ENCODE data around the gene HMX1.

The HMX1 gene

GRCh38 chr4:8878421-8878820 is 6.8 kb upstream of the HMX1 start:
- no peak overlapping the region for H3K9ac ChIP-seq (ENCODE audit: low read length)
- no peak overlapping the region for H3K4me3 ChIP-seq (ENCODE audit: low read length)
- H3K36me3 ChIP-seq (ENCODE audit: control insufficient read depth, insufficient read depth, low read length) = no peaks in the 10 kb centered on the region
- H3K9me3 ChIP-seq (ENCODE audit: control insufficient read depth, low read length) = no peaks in the 10 kb centered on the region
- H3K27me3 ChIP-seq (ENCODE audit: control insufficient read depth, insufficient read depth, low read length) = peaks cover 60% of the 10 kb centered on the region
- no peaks in the 10 kb centered on the region for H3K4me1 ChIP-seq (ENCODE audit: control insufficient read depth, insufficient read depth, low read length)

GRCh38 chr4:8877780-8878040 is 6.1 kb upstream of the HMX1 start:
- Histone ChIP-seq H3K27me3 (ENCODE audit: control insufficient read depth, insufficient read depth, low read length) (peaks cover 68% of the 10 kb centered on the region), H3K4me3 (ENCODE audit: low read length) (no peak overlapping the region), H3K9me3 (ENCODE audit: control insufficient read depth, low read length) (no peaks in the 10 kb centered on the region), H3K4me1 (ENCODE audit: control insufficient read depth, insufficient read depth, low read length) (no peaks in the 10 kb centered on the region), H3K36me3 (ENCODE audit: control insufficient read depth, insufficient read depth, low read length) (no peaks in the 10 kb centered on the region), H3K9ac (ENCODE audit: low read length) (no peak overlapping the region)

- peaks cover 73% of the 10 kb centered on the region for H3K27me3 ChIP-seq (ENCODE audit: control insufficient read depth, insufficient read depth, low read length)
- no peak overlapping the region for H3K9ac ChIP-seq (ENCODE audit: low read length)
Measured at GRCh38 chr4:8876982-8877779, 5.5 kb upstream of the HMX1 start.

GRCh38 chr4:8874896-8875680 is 3.4 kb upstream of the HMX1 start:
- no peaks in the 10 kb centered on the region for H3K9me3 ChIP-seq (ENCODE audit: control insufficient read depth, low read length)
- H3K4me1 ChIP-seq (ENCODE audit: control insufficient read depth, insufficient read depth, low read length) = no peaks in the 10 kb centered on the region
- H3K36me3 ChIP-seq (ENCODE audit: control insufficient read depth, insufficient read depth, low read length) = no peaks in the 10 kb centered on the region
- H3K9ac ChIP-seq (ENCODE audit: low read length) = no peak overlapping the region
- H3K27me3 ChIP-seq (ENCODE audit: control insufficient read depth, insufficient read depth, low read length) = peaks cover 83% of the 10 kb centered on the region
- H3K4me3 ChIP-seq (ENCODE audit: low read length) = no peak overlapping the region

More at GRCh38 chr4:8876982-8877779, 5.5 kb upstream of the HMX1 start:
- Histone ChIP-seq H3K36me3 (ENCODE audit: control insufficient read depth, insufficient read depth, low read length) (no peaks in the 10 kb centered on the region), H3K9me3 (ENCODE audit: control insufficient read depth, low read length) (no peaks in the 10 kb centered on the region), H3K4me1 (ENCODE audit: control insufficient read depth, insufficient read depth, low read length) (no peaks in the 10 kb centered on the region), H3K4me3 (ENCODE audit: low read length) (no peak overlapping the region)

- no peaks in the 10 kb centered on the region for H3K9me3 ChIP-seq (ENCODE audit: control insufficient read depth, low read length)
- peaks cover 86% of the 10 kb centered on the region for H3K27me3 ChIP-seq (ENCODE audit: control insufficient read depth, insufficient read depth, low read length)
- no peaks in the 10 kb centered on the region for H3K36me3 ChIP-seq (ENCODE audit: control insufficient read depth, insufficient read depth, low read length)
- no peak overlapping the region for H3K9ac ChIP-seq (ENCODE audit: low read length)
- no peaks in the 10 kb centered on the region for H3K4me1 ChIP-seq (ENCODE audit: control insufficient read depth, insufficient read depth, low read length)
- H3K4me3 ChIP-seq (ENCODE audit: low read length) = no peak overlapping the region
Measured at GRCh38 chr4:8874003-8874895, 2.6 kb upstream of the HMX1 start.

GRCh38 chr4:8872402-8873291 is 1.0 kb upstream of the HMX1 start:
- no peaks in the 10 kb centered on the region for H3K36me3 ChIP-seq (ENCODE audit: control insufficient read depth, insufficient read depth, low read length)
- no peaks in the 10 kb centered on the region for H3K9me3 ChIP-seq (ENCODE audit: control insufficient read depth, low read length)
- H3K9ac ChIP-seq (ENCODE audit: low read length) = no peak overlapping the region
- H3K4me1 ChIP-seq (ENCODE audit: control insufficient read depth, insufficient read depth, low read length) = no peaks in the 10 kb centered on the region
- peaks cover 89% of the 10 kb centered on the region for H3K27me3 ChIP-seq (ENCODE audit: control insufficient read depth, insufficient read depth, low read length)
- no peak overlapping the region for H3K4me3 ChIP-seq (ENCODE audit: low read length)

GRCh38 chr4:8870647-8871416 is 807 bp downstream of the HMX1 start:
- peaks cover 88% of the 10 kb centered on the region for H3K27me3 ChIP-seq (ENCODE audit: control insufficient read depth, insufficient read depth, low read length)
- no peak overlapping the region for H3K4me3 ChIP-seq (ENCODE audit: low read length)

GRCh38 chr4:8869898-8870646 is 1.6 kb downstream of the HMX1 start:
- Histone ChIP-seq H3K36me3 (ENCODE audit: control insufficient read depth, insufficient read depth, low read length) (no peaks in the 10 kb centered on the region), H3K4me3 (ENCODE audit: low read length) (no peak overlapping the region), H3K9ac (ENCODE audit: low read length) (no peak overlapping the region), H3K9me3 (ENCODE audit: control insufficient read depth, low read length) (no peaks in the 10 kb centered on the region), H3K27me3 (ENCODE audit: control insufficient read depth, insufficient read depth, low read length) (peaks cover 85% of the 10 kb centered on the region), H3K4me1 (ENCODE audit: control insufficient read depth, insufficient read depth, low read length) (no peaks in the 10 kb centered on the region)

More at GRCh38 chr4:8870647-8871416, 807 bp downstream of the HMX1 start:
- Histone ChIP-seq H3K9me3 (ENCODE audit: control insufficient read depth, low read length) (no peaks in the 10 kb centered on the region), H3K36me3 (ENCODE audit: control insufficient read depth, insufficient read depth, low read length) (no peaks in the 10 kb centered on the region), H3K9ac (ENCODE audit: low read length) (no peak overlapping the region), H3K4me1 (ENCODE audit: control insufficient read depth, insufficient read depth, low read length) (no peaks in the 10 kb centered on the region)

GRCh38 chr4:8869002-8869897 is 2.4 kb downstream of the HMX1 start:
- Histone ChIP-seq H3K9me3 (ENCODE audit: control insufficient read depth, low read length) (no peaks in the 10 kb centered on the region), H3K9ac (ENCODE audit: low read length) (no peak overlapping the region), H3K36me3 (ENCODE audit: control insufficient read depth, insufficient read depth, low read length) (no peaks in the 10 kb centered on the region), H3K27me3 (ENCODE audit: control insufficient read depth, insufficient read depth, low read length) (peaks cover 85% of the 10 kb centered on the region), H3K4me1 (ENCODE audit: control insufficient read depth, insufficient read depth, low read length) (no peaks in the 10 kb centered on the region), H3K4me3 (ENCODE audit: low read length) (no peak overlapping the region)

All from mucosa of stomach (tissue), 1 donor.